Pulmonary artery endothelial cell (primary cell): ENCODE results near the gene ESRRB. TPM values are rescaled to one million over a fixed set of nuclear protein-coding genes. Genes with fewer than 3 reads are reported as not detected.

Experiments
- DNase-seq: peaks from one replicate; pipeline ENCODE4 v3.0.0-alpha.2; 2011; ENCODE audit warnings: low read depth, low spot score
- total RNA-seq: library from RNA; depleted of rRNA; stranded (reverse); fragments of >200 nt; gene quantifications from 2 replicates; pipeline ENCODE4 v1.2.3, GENCODE V29; 2014

ESRRB gene
- total RNA-seq, 1 donor from 2014 or later = not detected

DNA sequence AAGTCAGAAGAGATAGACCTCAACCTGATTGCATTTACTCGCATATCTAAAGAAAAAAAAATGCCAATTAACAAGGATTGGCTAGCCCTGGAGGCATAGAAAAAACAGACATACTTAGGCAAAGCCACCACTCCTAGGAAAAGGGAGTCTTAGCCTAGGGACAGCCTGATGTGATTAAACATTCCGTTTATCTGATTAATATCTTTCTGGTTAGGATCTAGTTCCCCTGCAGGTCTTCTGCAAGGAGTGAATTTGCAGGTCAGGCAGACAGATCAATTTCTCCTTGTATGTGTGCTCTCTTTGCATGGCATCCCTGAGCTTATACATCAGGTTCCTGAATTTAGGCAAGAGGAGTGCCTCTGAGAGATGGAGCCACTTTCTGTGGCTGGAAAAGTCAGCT lies 70.5 kb downstream of the ESRRB start:
- no peak for DNase-seq

DNA sequence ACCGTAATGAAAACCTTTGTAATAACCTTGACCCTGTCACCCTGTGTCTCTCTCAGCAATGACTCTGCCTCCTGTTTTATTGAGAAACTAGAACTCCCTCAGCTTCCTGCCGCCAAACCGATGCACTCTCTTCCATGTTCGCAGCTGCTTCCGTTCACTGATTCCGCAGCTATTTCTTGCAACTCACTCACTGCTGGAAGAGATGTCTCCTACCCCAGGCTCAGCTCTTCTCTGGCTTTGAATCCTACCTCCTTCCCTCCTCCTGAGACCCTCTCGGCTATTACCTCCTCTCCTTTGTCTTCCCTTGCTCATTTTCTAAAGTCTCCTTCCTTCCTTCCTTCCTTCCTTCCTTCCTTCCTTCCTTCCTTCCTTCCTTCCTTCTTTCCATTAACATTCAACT lies 71.0 kb downstream of the ESRRB start:
- DNase-seq = no peak

DNA sequence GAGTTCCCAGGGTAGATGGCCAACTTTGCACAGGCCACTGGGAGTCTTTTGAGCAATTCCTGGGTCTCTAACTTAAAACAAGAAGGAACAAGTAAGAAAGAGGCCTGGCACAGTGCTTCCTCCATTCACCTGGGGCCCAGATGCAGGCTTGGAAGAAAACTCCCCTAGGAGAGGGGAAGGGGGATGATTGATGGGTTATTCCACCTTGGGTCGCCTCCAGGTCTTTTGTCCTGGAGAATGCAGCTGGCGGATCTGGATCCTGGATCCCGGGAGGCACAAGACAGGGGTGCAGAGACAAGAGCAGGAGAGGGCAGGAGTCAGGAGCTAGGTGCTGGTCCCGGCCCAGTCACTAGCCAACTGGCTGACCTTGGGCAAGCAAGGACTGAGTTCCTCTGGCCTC lies 74.5 kb downstream of the ESRRB start:
- no peak for DNase-seq

- no peak for DNase-seq
These were observed 80.3 kb downstream of the ESRRB start for GRCh38 chr14:76456200-76456599.

GRCh38 chr14:76456891-76457586 lies 81.1 kb downstream of the ESRRB start:
- no peak for DNase-seq

- no peak for DNase-seq
These were observed 81.9 kb downstream of the ESRRB start for GRCh38 chr14:76457841-76458240.

DNA sequence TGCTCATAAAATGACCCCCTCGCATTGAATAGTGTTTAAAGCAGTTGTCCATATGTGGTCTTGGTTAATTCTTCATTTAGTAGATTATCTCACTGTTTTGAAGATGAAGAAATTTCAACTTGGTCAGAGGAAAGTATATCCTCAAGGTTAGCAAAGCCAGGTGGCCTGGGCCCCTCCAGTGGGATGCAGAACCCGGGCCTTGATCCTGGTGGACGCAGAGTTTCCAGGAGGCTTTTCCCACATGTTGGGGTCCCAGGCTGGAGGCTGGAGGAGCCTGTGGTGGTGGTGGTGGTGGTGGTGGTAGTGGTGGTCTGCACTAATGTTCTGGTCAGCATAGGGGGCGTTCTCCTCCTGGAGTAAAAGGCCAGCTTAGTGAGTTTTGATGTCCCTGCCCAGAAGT lies 85.9 kb downstream of the ESRRB start:
- DNase-seq = no peak

GRCh38 chr14:76462330-76462729 lies 86.4 kb downstream of the ESRRB start:
- no peak for DNase-seq

GRCh38 chr14:76463105-76463504 lies 87.2 kb downstream of the ESRRB start:
- no peak for DNase-seq

GRCh38 chr14:76464856-76465255 lies 88.9 kb downstream of the ESRRB start:
- DNase-seq = no peak

GRCh38 chr14:76465664-76466063 lies 89.7 kb downstream of the ESRRB start:
- no peak for DNase-seq

DNA sequence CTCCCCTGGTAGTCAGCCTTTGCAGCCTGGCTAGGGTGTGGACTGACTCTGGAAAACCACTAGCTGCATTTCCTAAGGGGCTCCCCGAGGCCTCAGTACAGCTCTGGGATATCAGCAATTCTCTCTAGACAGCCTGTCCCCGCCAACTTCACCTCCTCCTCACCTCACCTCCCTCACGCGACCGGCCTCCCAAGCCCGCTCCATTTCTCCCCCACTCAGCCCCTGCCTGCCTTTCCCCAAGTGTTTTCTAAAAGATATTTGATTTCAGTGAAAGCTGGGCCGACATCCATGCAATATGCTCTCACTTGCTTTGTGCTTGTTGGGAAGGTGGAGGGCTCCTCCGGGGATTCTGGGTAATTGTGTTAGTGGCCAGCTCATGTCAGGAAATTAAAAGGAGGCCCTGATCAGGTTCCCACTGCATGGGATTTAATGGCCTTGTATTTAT lies 91.8 kb downstream of the ESRRB start:
- no peak for DNase-seq

- DNase-seq = no peak
These were observed 96.3 kb downstream of the ESRRB start for GRCh38 chr14:76472199-76472723.

GRCh38 chr14:76473481-76474263 lies 97.7 kb downstream of the ESRRB start:
- DNase-seq = no peak

DNA sequence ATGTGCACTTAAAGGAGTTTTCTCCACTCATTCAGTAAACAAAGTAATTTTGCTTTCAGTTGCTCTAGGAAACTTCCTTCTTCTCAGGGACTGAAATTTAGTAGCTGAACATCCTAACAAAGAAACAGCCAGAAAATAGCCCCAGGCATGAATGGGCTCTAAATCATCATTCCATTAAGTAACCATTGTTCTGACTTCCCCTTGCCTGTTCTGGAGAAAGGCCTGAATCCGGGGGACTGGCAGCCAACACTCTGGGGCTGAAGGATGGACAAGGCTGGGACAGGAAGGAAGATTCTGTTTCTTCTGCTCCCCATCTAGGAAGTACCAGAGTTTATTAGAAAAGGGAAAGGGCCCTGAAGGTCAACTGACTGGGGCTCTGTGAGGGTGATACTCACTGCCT lies 104.5 kb downstream of the ESRRB start:
- no peak for DNase-seq

- no peak for DNase-seq
These were observed 108.4 kb downstream of the ESRRB start for GRCh38 chr14:76484355-76484754.

GRCh38 chr14:76486251-76486743 lies 110.4 kb downstream of the ESRRB start:
- no peak for DNase-seq

DNA sequence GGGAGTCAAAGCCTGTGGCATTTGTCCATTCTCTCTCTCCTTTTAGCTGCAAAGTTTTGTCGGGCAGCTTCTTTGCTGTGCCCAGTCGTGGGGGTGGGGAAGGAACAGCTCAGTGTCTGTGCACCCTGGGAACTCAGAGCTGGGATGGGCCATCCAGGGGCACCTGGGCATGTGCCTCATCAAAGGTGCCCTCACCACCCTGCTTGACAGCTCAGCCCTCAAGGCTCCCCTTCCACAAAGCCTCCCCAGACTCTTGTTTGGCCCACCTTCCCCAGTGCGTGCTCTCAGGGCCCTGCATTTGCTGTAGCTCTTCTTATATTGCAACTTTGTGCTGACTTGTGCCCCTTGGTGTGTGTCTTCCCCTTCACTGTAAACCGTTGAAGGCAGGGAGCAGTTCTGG lies 112.6 kb downstream of the ESRRB start:
- no peak for DNase-seq

DNA sequence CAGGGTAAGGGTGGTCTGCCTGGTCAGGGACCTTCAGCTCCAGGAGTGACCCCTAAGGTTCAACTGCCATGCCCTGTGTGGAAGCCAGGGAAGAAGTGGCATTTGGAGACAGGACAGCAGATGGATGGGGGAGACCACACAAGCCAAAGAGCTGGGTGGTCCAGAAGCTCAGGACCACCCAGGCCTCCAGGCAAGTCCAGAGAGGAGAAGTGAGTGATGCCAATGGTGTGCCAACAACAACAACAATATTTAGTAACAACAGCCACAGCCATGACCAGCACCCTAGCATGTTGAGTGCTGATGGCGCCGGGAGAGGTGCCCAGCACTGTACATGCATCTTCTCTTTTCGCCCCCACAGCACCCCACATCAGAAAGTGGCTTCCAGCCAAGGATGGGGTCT lies 113.7 kb downstream of the ESRRB start:
- no peak for DNase-seq

GRCh38 chr14:76490111-76490510 lies 114.2 kb downstream of the ESRRB start:
- DNase-seq = no peak

- no peak for DNase-seq
These were observed 114.8 kb downstream of the ESRRB start for GRCh38 chr14:76490735-76491134.

DNA sequence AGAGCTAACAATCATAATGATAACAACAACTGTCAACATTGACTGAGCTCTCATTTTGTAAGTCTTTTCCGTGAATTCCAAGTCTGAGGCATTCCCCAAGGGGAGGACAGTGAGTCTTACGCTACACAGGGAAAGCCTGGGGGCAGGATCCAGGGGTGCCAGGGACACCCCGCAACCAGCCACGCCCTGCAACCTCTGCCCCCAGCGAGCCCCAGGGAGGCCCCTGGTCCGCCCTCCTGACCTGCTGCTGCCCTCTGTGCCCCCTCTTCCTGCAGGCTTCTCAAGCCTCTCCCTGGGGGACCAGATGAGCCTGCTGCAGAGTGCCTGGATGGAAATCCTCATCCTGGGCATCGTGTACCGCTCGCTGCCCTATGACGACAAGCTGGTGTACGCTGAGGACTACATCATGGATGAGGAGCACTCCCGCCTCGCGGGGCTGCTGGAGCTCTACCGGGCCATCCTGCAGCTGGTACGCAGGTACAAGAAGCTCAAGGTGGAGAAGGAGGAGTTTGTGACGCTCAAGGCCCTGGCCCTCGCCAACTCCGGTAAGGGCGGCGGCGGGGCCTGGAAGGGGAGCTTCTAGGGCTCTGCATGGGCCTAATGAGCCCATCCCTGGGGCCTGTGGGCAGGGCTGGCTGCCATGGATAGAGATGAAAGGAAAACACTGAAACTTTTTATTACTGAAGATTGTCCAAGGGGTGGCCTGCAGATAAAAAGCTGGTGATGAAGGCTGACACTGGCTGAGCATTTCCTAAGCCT lies 115.4 kb downstream of the ESRRB start:
- DNase-seq = no peak
